ENCODE measurements around the gene SH3BP2.

The SH3BP2 gene

GRCh38 chr4:2791518-2792395, 1.1 kb upstream of the SH3BP2 start:
- in situ Hi-C loops (cut with MboI; ENCODE audit: low pct_unique_long_range_greater_than_20kb, low sequenced_read_pairs, unreplicated experiment): no loop called here
- no peak for TF ChIP-seq CTCF (IDR thresholded peaks at IDR 0.05; ENCODE audit: extremely low read depth, insufficient read depth, missing control alignments)
- no peak for DNase-seq (ENCODE audit: low spot score)

GRCh38 chr4:2792396-2792710, 532 bp upstream of the SH3BP2 start:
- no peak for TF ChIP-seq CTCF (IDR thresholded peaks at IDR 0.05; ENCODE audit: extremely low read depth, insufficient read depth, missing control alignments)
- in situ Hi-C loops (cut with MboI; ENCODE audit: low pct_unique_long_range_greater_than_20kb, low sequenced_read_pairs, unreplicated experiment): no loop called here
- no peak for DNase-seq (ENCODE audit: low spot score)

GRCh38 chr4:2793586-2794485, 951 bp downstream of the SH3BP2 start:
- TF ChIP-seq CTCF (IDR thresholded peaks at IDR 0.05; ENCODE audit: extremely low read depth, insufficient read depth, missing control alignments): no peak
- in situ Hi-C loops (cut with MboI; ENCODE audit: low pct_unique_long_range_greater_than_20kb, low sequenced_read_pairs, unreplicated experiment): no loop called here
- DNase-seq (ENCODE audit: low spot score): no peak

GRCh38 chr4:2794486-2795299, 1.8 kb downstream of the SH3BP2 start:
- DNase-seq (ENCODE audit: low spot score): no peak
- TF ChIP-seq CTCF (IDR thresholded peaks at IDR 0.05; ENCODE audit: extremely low read depth, insufficient read depth, missing control alignments): no peak
- in situ Hi-C loops (cut with MboI; ENCODE audit: low pct_unique_long_range_greater_than_20kb, low sequenced_read_pairs, unreplicated experiment): no loop called here

GRCh38 chr4:2795300-2795892, 2.5 kb downstream of the SH3BP2 start:
- no peak for TF ChIP-seq CTCF (IDR thresholded peaks at IDR 0.05; ENCODE audit: extremely low read depth, insufficient read depth, missing control alignments)
- no peak for DNase-seq (ENCODE audit: low spot score)
- in situ Hi-C loops (cut with MboI; ENCODE audit: low pct_unique_long_range_greater_than_20kb, low sequenced_read_pairs, unreplicated experiment): no loop called here

Data from GM13977 (cell line).